SK-N-SH (cell line): ENCODE measurements around the gene SYNJ1.

Experiments used
- CTCF ChIP-seq: fragments of 200-600 bp; sonication (generic); IDR thresholded peaks from 2 replicates; pipeline ENCODE4 v1.6.1; 2017; ENCODE audit warnings: antibody characterized with exemption, mild to moderate bottlenecking, moderate library complexity
- ELF1 ChIP-seq: IDR thresholded peaks from 2 replicates; pipeline ENCODE4 v1.4.0; 2012
- POLR2AphosphoS5 ChIP-seq: IDR thresholded peaks from 2 replicates; pipeline ENCODE4 v1.6.1; 2012; ENCODE audit warnings: low read depth, low read length
- RFX5 ChIP-seq: IDR thresholded peaks from 2 replicates; pipeline ENCODE4 v1.6.1; 2012; ENCODE audit warnings: mild to moderate bottlenecking, improper control_type of control experiment, low read length
- USF1 ChIP-seq: IDR thresholded peaks from 2 replicates; pipeline ENCODE4 v1.4.0; 2012; ENCODE audit warnings: low read depth, borderline replicate concordance

DNA sequence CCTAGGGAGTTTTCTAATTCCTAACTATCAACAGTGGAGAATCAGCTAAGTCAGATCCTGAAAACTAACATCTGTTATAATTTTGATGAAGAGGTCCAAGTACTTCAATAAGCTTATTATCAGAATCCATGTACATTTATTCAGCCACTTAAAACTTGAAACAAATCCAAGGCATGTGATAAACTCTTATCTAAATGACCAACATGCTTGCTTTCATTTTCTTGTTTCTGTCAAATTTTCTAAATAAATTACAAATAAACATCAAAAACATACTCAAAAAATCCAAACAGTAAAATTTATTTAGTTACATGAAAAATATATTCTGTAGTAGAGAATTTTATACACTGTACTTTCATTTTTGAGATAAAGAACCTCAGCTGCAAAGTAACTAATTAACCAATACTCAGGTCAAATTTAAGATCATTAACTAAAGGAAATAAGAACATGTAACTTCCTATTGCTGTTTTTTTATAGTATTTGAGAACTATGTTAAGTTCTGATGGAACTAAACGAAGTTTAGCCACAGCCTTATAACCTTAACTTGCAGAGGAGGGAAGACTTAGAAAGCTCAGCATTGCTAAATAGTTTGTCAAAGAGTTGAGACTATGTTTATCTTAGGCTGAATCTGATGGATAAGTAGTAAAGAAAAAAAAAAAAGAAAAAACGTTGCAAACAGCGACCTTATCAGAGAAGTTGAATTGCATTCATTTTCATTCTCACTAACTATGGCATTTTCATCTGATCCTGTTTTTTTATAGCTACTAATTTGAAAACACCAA, 44.9 kb downstream of the SYNJ1 start:
- no peak for TF ChIP-seq USF1
- TF ChIP-seq ELF1 = no peak
- TF ChIP-seq RFX5 = no peak
- TF ChIP-seq CTCF = no peak
- TF ChIP-seq POLR2AphosphoS5 = no peak
